LNCAP (cell line): ENCODE data around the gene SMYD3.

Experiments used
- TF ChIP-seq, protein P1 (sequence below): fragments of 450-650 bp; IDR thresholded peaks from 2 replicates; pipeline ENCODE4 v1.5.1; 2017; ENCODE audit warnings: mild to moderate bottlenecking

The SMYD3 gene

DNA sequence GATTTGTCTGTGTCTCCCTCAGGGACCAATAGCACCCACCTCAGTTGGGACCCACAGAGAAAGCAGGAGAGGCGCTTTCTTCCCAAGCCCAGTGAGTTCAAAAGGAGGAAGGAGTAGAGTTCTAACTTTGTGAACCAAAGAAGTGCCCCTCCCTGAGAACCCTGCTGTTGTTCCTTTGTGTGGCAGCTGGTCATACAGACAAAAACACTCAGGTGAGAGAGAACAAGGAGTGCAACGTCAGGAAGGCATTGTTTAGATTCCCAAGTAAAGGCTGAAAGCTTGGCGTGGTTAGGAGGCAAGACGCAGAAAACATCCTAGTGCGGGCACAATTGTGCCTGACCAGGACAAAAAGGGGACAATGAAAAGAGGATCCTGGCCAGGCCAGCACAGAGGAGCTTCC, 697.7 kb downstream of the SMYD3 start:
- TF ChIP-seq, protein P1, sequence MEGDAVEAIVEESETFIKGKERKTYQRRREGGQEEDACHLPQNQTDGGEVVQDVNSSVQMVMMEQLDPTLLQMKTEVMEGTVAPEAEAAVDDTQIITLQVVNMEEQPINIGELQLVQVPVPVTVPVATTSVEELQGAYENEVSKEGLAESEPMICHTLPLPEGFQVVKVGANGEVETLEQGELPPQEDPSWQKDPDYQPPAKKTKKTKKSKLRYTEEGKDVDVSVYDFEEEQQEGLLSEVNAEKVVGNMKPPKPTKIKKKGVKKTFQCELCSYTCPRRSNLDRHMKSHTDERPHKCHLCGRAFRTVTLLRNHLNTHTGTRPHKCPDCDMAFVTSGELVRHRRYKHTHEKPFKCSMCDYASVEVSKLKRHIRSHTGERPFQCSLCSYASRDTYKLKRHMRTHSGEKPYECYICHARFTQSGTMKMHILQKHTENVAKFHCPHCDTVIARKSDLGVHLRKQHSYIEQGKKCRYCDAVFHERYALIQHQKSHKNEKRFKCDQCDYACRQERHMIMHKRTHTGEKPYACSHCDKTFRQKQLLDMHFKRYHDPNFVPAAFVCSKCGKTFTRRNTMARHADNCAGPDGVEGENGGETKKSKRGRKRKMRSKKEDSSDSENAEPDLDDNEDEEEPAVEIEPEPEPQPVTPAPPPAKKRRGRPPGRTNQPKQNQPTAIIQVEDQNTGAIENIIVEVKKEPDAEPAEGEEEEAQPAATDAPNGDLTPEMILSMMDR, result no peak

GRCh38 chr1:245807954-245808719, 698.9 kb downstream of the SMYD3 start:
- TF ChIP-seq, protein P1, result no peak

- TF ChIP-seq, protein P1, result no peak
Measured at GRCh38 chr1:245807306-245807705, 699.8 kb downstream of the SMYD3 start.

DNA sequence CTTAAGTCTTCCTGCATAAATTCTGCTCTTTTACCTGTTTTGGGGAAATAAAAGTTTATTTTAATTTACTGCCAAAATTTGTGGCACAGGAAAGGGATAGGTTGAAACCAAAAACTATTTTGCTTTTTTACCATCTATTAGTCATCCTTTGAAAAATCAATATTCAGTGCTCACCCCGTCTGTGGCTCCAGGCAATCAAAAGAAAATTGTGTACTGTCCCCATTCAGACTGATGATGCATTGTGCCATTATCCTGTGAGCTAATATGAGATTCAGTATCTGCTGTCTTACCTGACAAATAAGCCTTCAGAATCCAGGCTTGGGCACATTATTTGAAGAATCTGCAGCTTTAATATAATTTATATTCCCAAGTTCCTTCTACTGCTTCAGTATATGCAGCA, 701.5 kb downstream of the SMYD3 start:
- TF ChIP-seq, protein P1, result no peak

DNA sequence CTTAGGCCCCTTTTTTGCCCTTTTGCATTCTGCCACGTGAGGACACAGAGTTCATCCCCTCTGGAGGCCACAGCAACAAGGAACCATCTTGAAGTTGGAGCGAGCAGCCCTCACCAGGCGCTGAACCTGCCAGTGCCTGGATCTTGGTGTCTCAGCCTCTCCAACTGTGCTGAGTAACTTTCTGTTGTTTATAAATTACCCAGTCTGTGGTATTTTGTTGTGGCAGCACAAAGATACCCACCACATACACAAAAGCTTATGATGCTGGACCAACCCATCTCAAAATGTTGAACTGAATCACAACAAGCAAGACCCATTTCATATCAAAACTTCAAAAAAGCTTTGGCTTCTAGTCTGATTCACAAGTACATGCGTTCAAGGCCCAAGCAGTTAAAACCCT, 702.4 kb downstream of the SMYD3 start:
- TF ChIP-seq, protein P1, result no peak

- TF ChIP-seq, protein P1, result no peak
Measured at GRCh38 chr1:245803666-245804037, 703.4 kb downstream of the SMYD3 start.

GRCh38 chr1:245802941-245803665, 704.0 kb downstream of the SMYD3 start:
- TF ChIP-seq, protein P1, result no peak
